HEK293 (cell line): ENCODE data around the gene ZNF273.
"Not testable (repeated sequence)": the region's sequence is repeated elsewhere in the genome, so short reads cannot be mapped to it uniquely, and the experiment has no call there.

Experiments
- BCL11A ChIP-seq: fragments of 450-650 bp; formaldehyde crosslinking; IDR thresholded peaks from 2 replicates; pipeline ENCODE4 v1.5.1; 2016; ENCODE audit warnings: low read depth, missing biosample characterization, missing genetic modification characterization
- KLF10 ChIP-seq: fragments of 450-650 bp; IDR thresholded peaks from 2 replicates; pipeline ENCODE4 v1.5.1; 2018; ENCODE audit warnings: missing biosample characterization, mild to moderate bottlenecking, missing genetic modification characterization
- ZNF561 ChIP-seq: fragments of 450-650 bp; IDR thresholded peaks from 2 replicates; pipeline ENCODE4 v1.5.1; 2018; ENCODE audit warnings: missing biosample characterization, missing genetic modification characterization, borderline replicate concordance
- ZNF707 ChIP-seq: fragments of 450-650 bp; formaldehyde crosslinking; IDR thresholded peaks from 2 replicates; pipeline ENCODE4 v1.5.1; 2016; ENCODE audit warnings: missing biosample characterization, missing genetic modification characterization
- ZNF768 ChIP-seq: fragments of 450-650 bp; formaldehyde crosslinking; IDR thresholded peaks from 2 replicates; pipeline ENCODE4 v1.5.1; 2018; ENCODE audit warnings: missing biosample characterization, mild to moderate bottlenecking, missing genetic modification characterization
- ZNF785 ChIP-seq: fragments of 450-650 bp; formaldehyde crosslinking; IDR thresholded peaks from 2 replicates; pipeline ENCODE4 v1.5.1; 2016; ENCODE audit warnings: missing biosample characterization, missing genetic modification characterization
- TF ChIP-seq, protein P1 (sequence below): fragments of 450-650 bp; formaldehyde crosslinking; IDR thresholded peaks from 2 replicates; pipeline ENCODE4 v1.5.1; 2016; ENCODE audit warnings: missing biosample characterization, missing genetic modification characterization
- TF ChIP-seq, protein P2 (sequence below): fragments of 450-650 bp; formaldehyde crosslinking; IDR thresholded peaks from 2 replicates; pipeline ENCODE4 v1.5.1; 2016; ENCODE audit warnings: missing biosample characterization, missing genetic modification characterization, low read depth
- TF ChIP-seq, protein P3 (sequence below): fragments of 450-650 bp; formaldehyde crosslinking; IDR thresholded peaks from 2 replicates; pipeline ENCODE4 v1.5.1; 2016; ENCODE audit warnings: missing biosample characterization, missing genetic modification characterization
- TF ChIP-seq, protein P4 (sequence below): fragments of 450-650 bp; formaldehyde crosslinking; IDR thresholded peaks from 2 replicates; pipeline ENCODE4 v1.5.1; 2017; ENCODE audit warnings: missing biosample characterization, missing genetic modification characterization
- TF ChIP-seq, protein P5 (sequence below): fragments of 450-650 bp; formaldehyde crosslinking; IDR thresholded peaks from 2 replicates; pipeline ENCODE4 v1.5.1; 2016; ENCODE audit warnings: missing biosample characterization, missing genetic modification characterization

DNA sequence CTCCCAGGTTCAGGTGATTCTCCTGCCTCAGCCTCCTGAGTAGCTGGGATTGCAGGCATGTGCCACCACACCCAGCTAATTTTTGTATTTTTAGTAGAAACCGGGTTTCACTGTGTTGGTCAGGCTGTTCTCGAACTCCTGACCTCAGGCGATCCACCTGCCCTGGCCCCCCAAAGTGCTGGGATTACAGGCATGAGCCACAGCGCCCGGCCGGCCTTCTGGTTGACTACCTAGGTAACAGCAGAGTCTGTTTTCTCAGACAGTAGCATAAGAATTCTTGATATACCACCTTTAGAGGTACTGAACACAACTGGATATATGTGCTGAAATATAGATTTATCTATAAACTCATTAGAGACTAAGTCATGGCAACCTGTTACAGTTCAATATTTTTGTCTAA, 36.9 kb downstream of the ZNF273 start:
- TF ChIP-seq, protein P1, sequence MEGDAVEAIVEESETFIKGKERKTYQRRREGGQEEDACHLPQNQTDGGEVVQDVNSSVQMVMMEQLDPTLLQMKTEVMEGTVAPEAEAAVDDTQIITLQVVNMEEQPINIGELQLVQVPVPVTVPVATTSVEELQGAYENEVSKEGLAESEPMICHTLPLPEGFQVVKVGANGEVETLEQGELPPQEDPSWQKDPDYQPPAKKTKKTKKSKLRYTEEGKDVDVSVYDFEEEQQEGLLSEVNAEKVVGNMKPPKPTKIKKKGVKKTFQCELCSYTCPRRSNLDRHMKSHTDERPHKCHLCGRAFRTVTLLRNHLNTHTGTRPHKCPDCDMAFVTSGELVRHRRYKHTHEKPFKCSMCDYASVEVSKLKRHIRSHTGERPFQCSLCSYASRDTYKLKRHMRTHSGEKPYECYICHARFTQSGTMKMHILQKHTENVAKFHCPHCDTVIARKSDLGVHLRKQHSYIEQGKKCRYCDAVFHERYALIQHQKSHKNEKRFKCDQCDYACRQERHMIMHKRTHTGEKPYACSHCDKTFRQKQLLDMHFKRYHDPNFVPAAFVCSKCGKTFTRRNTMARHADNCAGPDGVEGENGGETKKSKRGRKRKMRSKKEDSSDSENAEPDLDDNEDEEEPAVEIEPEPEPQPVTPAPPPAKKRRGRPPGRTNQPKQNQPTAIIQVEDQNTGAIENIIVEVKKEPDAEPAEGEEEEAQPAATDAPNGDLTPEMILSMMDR (tag by site-specific recombination): not testable (repeated sequence)
- TF ChIP-seq, protein P2, sequence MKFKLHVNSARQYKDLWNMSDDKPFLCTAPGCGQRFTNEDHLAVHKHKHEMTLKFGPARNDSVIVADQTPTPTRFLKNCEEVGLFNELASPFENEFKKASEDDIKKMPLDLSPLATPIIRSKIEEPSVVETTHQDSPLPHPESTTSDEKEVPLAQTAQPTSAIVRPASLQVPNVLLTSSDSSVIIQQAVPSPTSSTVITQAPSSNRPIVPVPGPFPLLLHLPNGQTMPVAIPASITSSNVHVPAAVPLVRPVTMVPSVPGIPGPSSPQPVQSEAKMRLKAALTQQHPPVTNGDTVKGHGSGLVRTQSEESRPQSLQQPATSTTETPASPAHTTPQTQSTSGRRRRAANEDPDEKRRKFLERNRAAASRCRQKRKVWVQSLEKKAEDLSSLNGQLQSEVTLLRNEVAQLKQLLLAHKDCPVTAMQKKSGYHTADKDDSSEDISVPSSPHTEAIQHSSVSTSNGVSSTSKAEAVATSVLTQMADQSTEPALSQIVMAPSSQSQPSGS (tag by site-specific recombination): not testable (repeated sequence)
- TF ChIP-seq, protein P3, sequence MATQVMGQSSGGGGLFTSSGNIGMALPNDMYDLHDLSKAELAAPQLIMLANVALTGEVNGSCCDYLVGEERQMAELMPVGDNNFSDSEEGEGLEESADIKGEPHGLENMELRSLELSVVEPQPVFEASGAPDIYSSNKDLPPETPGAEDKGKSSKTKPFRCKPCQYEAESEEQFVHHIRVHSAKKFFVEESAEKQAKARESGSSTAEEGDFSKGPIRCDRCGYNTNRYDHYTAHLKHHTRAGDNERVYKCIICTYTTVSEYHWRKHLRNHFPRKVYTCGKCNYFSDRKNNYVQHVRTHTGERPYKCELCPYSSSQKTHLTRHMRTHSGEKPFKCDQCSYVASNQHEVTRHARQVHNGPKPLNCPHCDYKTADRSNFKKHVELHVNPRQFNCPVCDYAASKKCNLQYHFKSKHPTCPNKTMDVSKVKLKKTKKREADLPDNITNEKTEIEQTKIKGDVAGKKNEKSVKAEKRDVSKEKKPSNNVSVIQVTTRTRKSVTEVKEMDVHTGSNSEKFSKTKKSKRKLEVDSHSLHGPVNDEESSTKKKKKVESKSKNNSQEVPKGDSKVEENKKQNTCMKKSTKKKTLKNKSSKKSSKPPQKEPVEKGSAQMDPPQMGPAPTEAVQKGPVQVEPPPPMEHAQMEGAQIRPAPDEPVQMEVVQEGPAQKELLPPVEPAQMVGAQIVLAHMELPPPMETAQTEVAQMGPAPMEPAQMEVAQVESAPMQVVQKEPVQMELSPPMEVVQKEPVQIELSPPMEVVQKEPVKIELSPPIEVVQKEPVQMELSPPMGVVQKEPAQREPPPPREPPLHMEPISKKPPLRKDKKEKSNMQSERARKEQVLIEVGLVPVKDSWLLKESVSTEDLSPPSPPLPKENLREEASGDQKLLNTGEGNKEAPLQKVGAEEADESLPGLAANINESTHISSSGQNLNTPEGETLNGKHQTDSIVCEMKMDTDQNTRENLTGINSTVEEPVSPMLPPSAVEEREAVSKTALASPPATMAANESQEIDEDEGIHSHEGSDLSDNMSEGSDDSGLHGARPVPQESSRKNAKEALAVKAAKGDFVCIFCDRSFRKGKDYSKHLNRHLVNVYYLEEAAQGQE (tag by site-specific recombination): not testable (repeated sequence)
- TF ChIP-seq, protein P4, sequence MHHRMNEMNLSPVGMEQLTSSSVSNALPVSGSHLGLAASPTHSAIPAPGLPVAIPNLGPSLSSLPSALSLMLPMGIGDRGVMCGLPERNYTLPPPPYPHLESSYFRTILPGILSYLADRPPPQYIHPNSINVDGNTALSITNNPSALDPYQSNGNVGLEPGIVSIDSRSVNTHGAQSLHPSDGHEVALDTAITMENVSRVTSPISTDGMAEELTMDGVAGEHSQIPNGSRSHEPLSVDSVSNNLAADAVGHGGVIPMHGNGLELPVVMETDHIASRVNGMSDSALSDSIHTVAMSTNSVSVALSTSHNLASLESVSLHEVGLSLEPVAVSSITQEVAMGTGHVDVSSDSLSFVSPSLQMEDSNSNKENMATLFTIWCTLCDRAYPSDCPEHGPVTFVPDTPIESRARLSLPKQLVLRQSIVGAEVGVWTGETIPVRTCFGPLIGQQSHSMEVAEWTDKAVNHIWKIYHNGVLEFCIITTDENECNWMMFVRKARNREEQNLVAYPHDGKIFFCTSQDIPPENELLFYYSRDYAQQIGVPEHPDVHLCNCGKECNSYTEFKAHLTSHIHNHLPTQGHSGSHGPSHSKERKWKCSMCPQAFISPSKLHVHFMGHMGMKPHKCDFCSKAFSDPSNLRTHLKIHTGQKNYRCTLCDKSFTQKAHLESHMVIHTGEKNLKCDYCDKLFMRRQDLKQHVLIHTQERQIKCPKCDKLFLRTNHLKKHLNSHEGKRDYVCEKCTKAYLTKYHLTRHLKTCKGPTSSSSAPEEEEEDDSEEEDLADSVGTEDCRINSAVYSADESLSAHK (tag by site-specific recombination): not testable (repeated sequence)
- not testable (repeated sequence) for TF ChIP-seq ZNF561; BCL11A (tag by site-specific recombination); ZNF785 (tag by site-specific recombination); ZNF707; KLF10 (tag by site-specific recombination); ZNF768 (tag by site-specific recombination)
- TF ChIP-seq, protein P5, sequence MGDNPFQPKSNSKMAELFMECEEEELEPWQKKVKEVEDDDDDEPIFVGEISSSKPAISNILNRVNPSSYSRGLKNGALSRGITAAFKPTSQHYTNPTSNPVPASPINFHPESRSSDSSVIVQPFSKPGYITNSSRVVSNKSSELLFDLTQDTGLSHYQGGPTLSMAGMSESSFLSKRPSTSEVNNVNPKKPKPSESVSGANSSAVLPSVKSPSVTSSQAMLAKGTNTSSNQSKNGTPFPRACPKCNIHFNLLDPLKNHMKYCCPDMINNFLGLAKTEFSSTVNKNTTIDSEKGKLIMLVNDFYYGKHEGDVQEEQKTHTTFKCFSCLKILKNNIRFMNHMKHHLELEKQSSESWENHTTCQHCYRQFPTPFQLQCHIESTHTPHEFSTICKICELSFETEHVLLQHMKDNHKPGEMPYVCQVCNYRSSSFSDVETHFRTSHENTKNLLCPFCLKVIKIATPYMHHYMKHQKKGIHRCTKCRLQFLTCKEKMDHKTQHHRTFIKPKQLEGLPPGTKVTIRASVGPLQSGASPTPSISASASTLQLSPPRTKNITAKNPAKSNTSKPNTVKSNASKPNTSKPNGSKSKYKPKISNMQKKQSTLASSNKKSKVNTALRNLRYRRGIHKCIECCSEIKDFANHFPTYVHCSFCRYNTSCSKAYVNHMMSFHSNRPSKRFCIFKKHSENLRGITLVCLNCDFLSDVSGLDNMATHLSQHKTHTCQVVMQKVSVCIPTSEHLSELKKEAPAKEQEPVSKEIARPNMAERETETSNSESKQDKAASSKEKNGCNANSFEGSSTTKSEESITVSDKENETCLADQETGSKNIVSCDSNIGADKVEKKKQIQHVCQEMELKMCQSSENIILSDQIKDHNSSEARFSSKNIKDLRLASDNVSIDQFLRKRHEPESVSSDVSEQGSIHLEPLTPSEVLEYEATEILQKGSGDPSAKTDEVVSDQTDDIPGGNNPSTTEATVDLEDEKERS: not testable (repeated sequence)
